IMR-90 (cell line): ENCODE results near the gene RSF1. TPM values are rescaled to one million over a fixed set of nuclear protein-coding genes. Genes with fewer than 3 reads are reported as not detected.

Experiments used
- ATAC-seq: fragments of 200-7000 bp; cut with Tn5 transposase; 2 replicates; pipeline ENCODE4 v1.9.1; 2020; ENCODE audit warnings: low read depth, mild to moderate bottlenecking, moderate library complexity
- BruUV-seq: library from RNA; stranded (reverse); fragments of 400-500 nt; replicated peaks from 2 replicates; lab custom pipeline; 2021; lab: Mats Ljungman, UMichigan
- CTCF ChIA-PET: fragments of 300-600 bp; formaldehyde crosslinking; extraction: SDS; loops from one replicate; lab custom pipeline; 2021; ENCODE audit warnings: antibody characterized with exemption; lab: Yijun Ruan, JAX
- POLR2A ChIA-PET: fragments of 300-600 bp; sonication (Branson Sonifier 250); formaldehyde crosslinking; loops from one replicate; lab custom pipeline; 2022; ENCODE audit warnings: antibody characterized with exemption; ENCODE audit not compliant: unreplicated experiment; lab: Charles Lee
- DNase-seq: peaks from one replicate; pipeline ENCODE4 v3.0.0; 2013
- H2AFZ ChIP-seq: replicated peaks from 2 replicates; pipeline ENCODE3; 2013; ENCODE audit warnings: low read length, mild to moderate bottlenecking; ENCODE audit not compliant: poor library complexity
- H2AK5ac ChIP-seq: 2 replicates; pipeline ENCODE4 v1.6.1; 2013; ENCODE audit warnings: low read depth, low read length, inconsistent platforms
- H2AK9ac ChIP-seq: replicated peaks from 2 replicates; pipeline ENCODE3; 2013; ENCODE audit warnings: mild to moderate bottlenecking, low read depth, low read length, moderate library complexity; ENCODE audit not compliant: poor library complexity
- H2BK120ac ChIP-seq: 2 replicates; pipeline ENCODE4 v1.6.1; 2013; ENCODE audit warnings: low read depth, low read length, inconsistent platforms
- H2BK15ac ChIP-seq: 3 replicates; pipeline ENCODE4 v1.6.1; 2013; ENCODE audit warnings: low read depth, low read length, inconsistent platforms
- H2BK20ac ChIP-seq: 2 replicates; pipeline ENCODE4 v1.6.1; 2013; ENCODE audit warnings: low read depth, mild to moderate bottlenecking, inconsistent platforms, low read length, moderate library complexity
- H2BK5ac ChIP-seq: 2 replicates; pipeline ENCODE4 v1.6.1; 2013; ENCODE audit warnings: mild to moderate bottlenecking, low read depth, low read length, inconsistent platforms; ENCODE audit not compliant: poor library complexity, severe bottlenecking
- H3K14ac ChIP-seq: replicated peaks from 2 replicates; pipeline ENCODE4 v1.6.1; 2013; ENCODE audit warnings: low read depth, low read length, inconsistent platforms
- H3K18ac ChIP-seq: 2 replicates; pipeline ENCODE4 v1.6.1; 2013; ENCODE audit warnings: low read depth, low read length, control low read depth
- H3K23ac ChIP-seq: 2 replicates; pipeline ENCODE4 v1.6.1; 2013; ENCODE audit warnings: low read depth, low read length, inconsistent platforms
- H3K27ac ChIP-seq: 2 replicates; pipeline ENCODE4 v1.5.1; 2013; ENCODE audit warnings: mild to moderate bottlenecking, control low read depth, low read length; ENCODE audit not compliant: insufficient read depth
- H3K27me3 ChIP-seq: 2 replicates; pipeline ENCODE4 v1.6.1; 2013; ENCODE audit warnings: low read length; ENCODE audit not compliant: control insufficient read depth, insufficient read depth
- H3K36me3 ChIP-seq: 2 replicates; pipeline ENCODE4 v1.6.1; 2013; ENCODE audit warnings: low read length, mixed read lengths; ENCODE audit not compliant: control insufficient read depth, insufficient read depth
- H3K4ac ChIP-seq: 2 replicates; pipeline ENCODE4 v1.6.1; 2013; ENCODE audit warnings: low read depth, low read length, inconsistent platforms
- H3K4me1 ChIP-seq: 2 replicates; pipeline ENCODE4 v1.6.1; 2013; ENCODE audit warnings: low read length, mixed read lengths; ENCODE audit not compliant: control insufficient read depth, insufficient read depth
- H3K4me2 ChIP-seq: 2 replicates; pipeline ENCODE4 v1.6.1; 2013; ENCODE audit warnings: low read depth, mild to moderate bottlenecking, control low read depth, low read length, moderate library complexity
- H3K4me3 ChIP-seq: 2 replicates; pipeline ENCODE4 v1.5.1; 2013; ENCODE audit warnings: low read depth, mild to moderate bottlenecking, control low read depth, low read length, moderate library complexity; ENCODE audit not compliant: insufficient read depth
- H3K56ac ChIP-seq: 2 replicates; pipeline ENCODE4 v1.6.1; 2013; ENCODE audit warnings: low read length, inconsistent platforms; ENCODE audit not compliant: insufficient read depth; ENCODE audit errors: extremely low read depth
- H3K79me1 ChIP-seq, 2 experiments: 2 replicates each; pipeline ENCODE4 v1.6.1; 2013; ENCODE audit warnings: low read length in 2 of 2, inconsistent platforms in 1 of 2, low read depth in 1 of 2
- H3K9ac ChIP-seq: 2 replicates; pipeline ENCODE4 v1.6.1; 2013; ENCODE audit warnings: low read depth, low read length, control low read depth
- H3K9me1 ChIP-seq: 2 replicates; pipeline ENCODE4 v1.6.1; 2013; ENCODE audit warnings: low read length, inconsistent platforms; ENCODE audit not compliant: insufficient read depth
- H3K9me3 ChIP-seq: 2 replicates; pipeline ENCODE4 v1.6.1; 2013; ENCODE audit warnings: low read length; ENCODE audit not compliant: control insufficient read depth, insufficient read depth
- H4K20me1 ChIP-seq: 2 replicates; pipeline ENCODE4 v1.6.1; 2013; ENCODE audit warnings: low read length, inconsistent platforms; ENCODE audit not compliant: insufficient read depth
- H4K5ac ChIP-seq: 2 replicates; pipeline ENCODE4 v1.6.1; 2013; ENCODE audit warnings: mild to moderate bottlenecking, low read depth, low read length, control low read depth
- H4K8ac ChIP-seq, 2 experiments: 2 replicates each; pipeline ENCODE4 v1.6.1; 2013; ENCODE audit warnings: low read depth in 2 of 2, low read length in 2 of 2, control low read depth in 1 of 2, inconsistent platforms in 1 of 2
- H4K91ac ChIP-seq: 2 replicates; pipeline ENCODE4 v1.6.1; 2013; ENCODE audit warnings: low read depth, low read length, inconsistent platforms; ENCODE audit not compliant: insufficient read depth
- BHLHE40 ChIP-seq: fragments of 150-350 bp; IDR thresholded peaks from 2 replicates; pipeline ENCODE4 v1.6.1; 2016; ENCODE audit warnings: mild to moderate bottlenecking, low read depth, low read length
- CEBPB ChIP-seq: IDR thresholded peaks from 2 replicates; pipeline ENCODE4 v1.6.1; 2012; ENCODE audit warnings: low read depth, low read length, improper control_type of control experiment
- POLR2A ChIP-seq: IDR thresholded peaks from 2 replicates; pipeline ENCODE4 v1.6.1; 2012; ENCODE audit warnings: mild to moderate bottlenecking, low read depth, low read length
- RAD21 ChIP-seq: IDR thresholded peaks from 2 replicates; pipeline ENCODE4 v1.6.1; 2012; ENCODE audit warnings: low read length, improper control_type of control experiment
- WGBS, 2 experiments: methylation state at CpG; one replicate each; pipeline versions ENCODE4 v1.1.5 to v1.1.7; 2013; ENCODE audit warnings: missing lambda C conversion rate in 2 of 2; ENCODE audit not compliant: insufficient read length in 1 of 2; ENCODE audit errors: extremely low coverage in 2 of 2; 5-methylcytosine and 5-hydroxymethylcytosine counted together
- dilution Hi-C: fragments of 300-500 bp; cut with HindIII; formaldehyde crosslinking; loops from one replicate; pipeline ENCODE4 v1.14.3; 2018; ENCODE audit warnings: low sequenced_read_pairs; ENCODE audit not compliant: unreplicated experiment
- in situ Hi-C: fragments of 300-500 bp; cut with MboI; formaldehyde crosslinking; loops from 3 replicates; pipeline ENCODE4 v1.14.3; 2019; ENCODE audit warnings: low sequenced_read_pairs, inconsistent platforms, mixed read lengths
- intact Hi-C: fragments of 100-400 bp; cut with micrococcal nuclease; formaldehyde crosslinking; loops from 2 replicates; pipeline ENCODE4 v1.10.0; 2022
- polyA plus RNA-seq, 3 experiments: library from polyadenylated mRNA; depleted of rRNA; stranded (reverse); fragments of >200 nt; gene quantifications; 2 replicates each; pipeline ENCODE4 v1.2.3, GENCODE V29; 2012; ENCODE audit warnings: low replicate concordance in 1 of 3
- total RNA-seq: library from RNA; depleted of rRNA; stranded (reverse); fragments of >200 nt; gene quantifications from 2 replicates; pipeline ENCODE4 v1.2.3, GENCODE V29; 2012
- TF ChIP-seq, protein P1 (sequence below): fragments of 150-350 bp; IDR thresholded peaks from 2 replicates; pipeline ENCODE4 v1.6.1; 2017; ENCODE audit warnings: mild to moderate bottlenecking, antibody characterized with exemption, low read length, low read depth
- TF ChIP-seq, protein P2 (sequence below): conservative IDR thresholded peaks from 2 replicates; pipeline ENCODE4 v1.5.1; 2012; ENCODE audit warnings: mild to moderate bottlenecking, low read depth, low read length, improper control_type of control experiment

RSF1 gene
- total and polyA plus RNA-seq, 2 of the 4 experiments (the other 2 are of a cell fraction): 13.9 to 18.5 TPM

DNA sequence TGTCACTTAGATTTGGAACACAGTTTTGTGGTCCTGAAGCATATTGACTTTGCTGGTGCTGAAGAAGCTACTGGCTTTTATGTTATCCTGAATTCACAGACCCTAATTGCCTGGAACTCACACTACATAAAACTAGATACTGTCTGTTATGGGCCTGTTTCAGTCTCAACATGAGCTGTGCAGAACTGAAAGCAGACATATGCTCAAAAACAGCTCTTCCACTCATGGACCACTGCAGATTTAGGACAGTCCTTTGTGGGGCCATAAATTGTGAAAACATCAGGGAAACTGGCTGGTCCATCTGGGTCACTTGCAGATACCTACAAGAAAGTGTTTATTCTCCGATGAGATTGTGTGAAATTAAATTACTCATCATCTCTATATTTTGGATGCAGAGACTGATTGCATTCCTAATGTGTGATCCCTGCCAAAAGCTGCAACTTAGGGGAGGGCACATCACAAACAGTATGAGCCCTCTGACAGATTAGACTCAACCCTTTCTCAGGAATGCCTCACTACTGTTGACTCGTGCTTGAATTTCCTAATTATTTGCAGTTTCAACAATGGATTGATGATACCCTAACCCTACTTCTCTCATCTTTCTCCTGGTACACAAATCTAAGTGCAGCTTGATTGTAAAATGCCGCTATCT is 172.7 kb downstream of the RSF1 start (continued):
- TF ChIP-seq, protein P1, sequence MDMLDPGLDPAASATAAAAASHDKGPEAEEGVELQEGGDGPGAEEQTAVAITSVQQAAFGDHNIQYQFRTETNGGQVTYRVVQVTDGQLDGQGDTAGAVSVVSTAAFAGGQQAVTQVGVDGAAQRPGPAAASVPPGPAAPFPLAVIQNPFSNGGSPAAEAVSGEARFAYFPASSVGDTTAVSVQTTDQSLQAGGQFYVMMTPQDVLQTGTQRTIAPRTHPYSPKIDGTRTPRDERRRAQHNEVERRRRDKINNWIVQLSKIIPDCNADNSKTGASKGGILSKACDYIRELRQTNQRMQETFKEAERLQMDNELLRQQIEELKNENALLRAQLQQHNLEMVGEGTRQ: no peak

GRCh38 chr11:77644887-77645286 is 175.6 kb downstream of the RSF1 start:
- Histone ChIP-seq H2BK120ac (no peak overlapping the region), H3K9me1 (no peaks in the 10 kb centered on the region), H3K14ac (no peak overlapping the region), H3K9me3 (no peaks in the 10 kb centered on the region), H4K8ac (peak overlapping the region in 1 of 2 experiments; percentile 65; a peak in 1 of 4 replicates), H2AFZ (no peak overlapping the region), H4K91ac (no peak overlapping the region), H3K36me3 (no peaks in the 10 kb centered on the region), H3K56ac (no peak overlapping the region), H3K23ac (no peak overlapping the region), H3K27ac (no peak overlapping the region), H2AK5ac (no peak overlapping the region), H2BK20ac (no peak overlapping the region), H3K4me1 (no peaks in the 10 kb centered on the region), H2BK5ac (no peak overlapping the region), H2AK9ac (no peak overlapping the region), H3K27me3 (no peaks in the 10 kb centered on the region), H3K4me3 (no peak overlapping the region), H3K18ac (no peak overlapping the region), H3K4ac (no peak overlapping the region), H4K20me1 (no peaks in the 10 kb centered on the region), H2BK15ac (no peak overlapping the region), H3K9ac (no peak overlapping the region), H3K79me1 (no peaks in the 10 kb centered on the region), H4K5ac (no peak overlapping the region; the same call in 1 of the 2 replicates), H3K4me2 (no peak overlapping the region)
- in situ Hi-C loops (no loop called here), dilution Hi-C loops (no loop called here), intact Hi-C loops (no loop called here)
- CTCF ChIA-PET: interaction anchor here (0.6 kb wide), 1 partner anchor 341 kb away, joined by 3 read pairs; no protein-coding TSS in a partner anchor
- ATAC-seq (no peak), DNase-seq (no peak)
- TF ChIP-seq, protein P2, sequence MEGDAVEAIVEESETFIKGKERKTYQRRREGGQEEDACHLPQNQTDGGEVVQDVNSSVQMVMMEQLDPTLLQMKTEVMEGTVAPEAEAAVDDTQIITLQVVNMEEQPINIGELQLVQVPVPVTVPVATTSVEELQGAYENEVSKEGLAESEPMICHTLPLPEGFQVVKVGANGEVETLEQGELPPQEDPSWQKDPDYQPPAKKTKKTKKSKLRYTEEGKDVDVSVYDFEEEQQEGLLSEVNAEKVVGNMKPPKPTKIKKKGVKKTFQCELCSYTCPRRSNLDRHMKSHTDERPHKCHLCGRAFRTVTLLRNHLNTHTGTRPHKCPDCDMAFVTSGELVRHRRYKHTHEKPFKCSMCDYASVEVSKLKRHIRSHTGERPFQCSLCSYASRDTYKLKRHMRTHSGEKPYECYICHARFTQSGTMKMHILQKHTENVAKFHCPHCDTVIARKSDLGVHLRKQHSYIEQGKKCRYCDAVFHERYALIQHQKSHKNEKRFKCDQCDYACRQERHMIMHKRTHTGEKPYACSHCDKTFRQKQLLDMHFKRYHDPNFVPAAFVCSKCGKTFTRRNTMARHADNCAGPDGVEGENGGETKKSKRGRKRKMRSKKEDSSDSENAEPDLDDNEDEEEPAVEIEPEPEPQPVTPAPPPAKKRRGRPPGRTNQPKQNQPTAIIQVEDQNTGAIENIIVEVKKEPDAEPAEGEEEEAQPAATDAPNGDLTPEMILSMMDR: no peak
- TF ChIP-seq RAD21: no peak
- no peak for TF ChIP-seq BHLHE40
- TF ChIP-seq CEBPB: no peak
- no peak for TF ChIP-seq POLR2A
- BruUV-seq: no TSS peak
- WGBS, 2 experiments: no CpG with 5 or more reads among the region's 1 CpG
- POLR2A ChIA-PET: no interaction called here
